ENCODE data around the gene PIGBOS1.
"Not testable (repeated sequence)": the region's sequence is repeated elsewhere in the genome, so short reads cannot be mapped to it uniquely, and the experiment has no call there.

PIGBOS1 gene

GRCh38 chr15:55290528-55291057 lies 28.3 kb downstream of the PIGBOS1 start:
- DNase-seq = peak; percentile 86 to 87

- peak; percentile 79 to 81 for DNase-seq
Observed at GRCh38 chr15:55289746-55290527, 29.0 kb downstream of the PIGBOS1 start, which contains the start of gene RAB27A. Gene RAB27A, minus strand, starts transcription at chr15:55289813. Its CDS starts 54,879 bp downstream, at chr15:55234934.

GRCh38 chr15:55289011-55289745 lies 29.7 kb downstream of the PIGBOS1 start:
- peak; percentile 33 to 52 for DNase-seq

- DNase-seq = no peak
Observed at GRCh38 chr15:55288006-55288717, 30.8 kb downstream of the PIGBOS1 start.

GRCh38 chr15:55286442-55287189 lies 32.3 kb downstream of the PIGBOS1 start:
- DNase-seq = not testable (repeated sequence)

- no peak for DNase-seq
Observed at GRCh38 chr15:55284426-55284825, 34.5 kb downstream of the PIGBOS1 start.

- no peak for DNase-seq
Observed at GRCh38 chr15:55283379-55284147, 35.4 kb downstream of the PIGBOS1 start.

- peak; percentile 16 to 46 for DNase-seq
Observed at GRCh38 chr15:55282284-55282833, 36.6 kb downstream of the PIGBOS1 start.

GRCh38 chr15:55281517-55282228 lies 37.2 kb downstream of the PIGBOS1 start:
- no peak for DNase-seq

GRCh38 chr15:55280589-55280988 lies 38.3 kb downstream of the PIGBOS1 start:
- DNase-seq = peak; percentile 25 to 43

- peak; percentile 67 to 69 for DNase-seq
Observed at GRCh38 chr15:55279746-55280351, 39.1 kb downstream of the PIGBOS1 start.

- DNase-seq = no peak
Observed at GRCh38 chr15:55279100-55279745, 39.7 kb downstream of the PIGBOS1 start.

GRCh38 chr15:55277715-55278114 lies 41.2 kb downstream of the PIGBOS1 start:
- DNase-seq = no peak

GRCh38 chr15:55277116-55277564 lies 41.8 kb downstream of the PIGBOS1 start:
- peak; percentile 54 to 72 for DNase-seq

- no peak for DNase-seq
Observed at GRCh38 chr15:55276324-55276723, 42.6 kb downstream of the PIGBOS1 start.

- no peak for DNase-seq
Observed at GRCh38 chr15:55270291-55270690, 48.6 kb downstream of the PIGBOS1 start.

GRCh38 chr15:55268176-55268695 lies 50.7 kb downstream of the PIGBOS1 start:
- no peak for DNase-seq

- peak; percentile 80 to 82 for DNase-seq
Observed at GRCh38 chr15:55267401-55268175, 51.3 kb downstream of the PIGBOS1 start.

Data from CD4-positive, alpha-beta T cell treated with Interleukin-1 beta for 1 hour (primary cell).